Measurements from ENCODE around the gene EXOSC3.
A peak's percentile ranks its signal among the peaks of the same experiment; 100 is the strongest.
"Not testable (repeated sequence)": the region's sequence is repeated elsewhere in the genome, so short reads cannot be mapped to it uniquely, and the experiment has no call there.

Gene EXOSC3

GRCh38 chr9:37751704-37752103, 33.2 kb downstream of the EXOSC3 start:
- H3K9me3 ChIP-seq (ENCODE audit: control insufficient read depth, low read length); H3K9ac ChIP-seq (ENCODE audit: low read length); H3K4me1 ChIP-seq (ENCODE audit: control insufficient read depth, insufficient read depth, low read length); H3K4me3 ChIP-seq (ENCODE audit: low read length); H3K27me3 ChIP-seq (replicated peaks; ENCODE audit: control insufficient read depth, insufficient read depth, low read length); DNase-seq (ENCODE audit: low read depth); H3K36me3 ChIP-seq (ENCODE audit: control insufficient read depth, insufficient read depth, low read length, severe bottlenecking): not testable (repeated sequence)

GRCh38 chr9:37751186-37751585, 33.7 kb downstream of the EXOSC3 start:
- Histone ChIP-seq H3K9me3 (ENCODE audit: control insufficient read depth, low read length) (no peaks in the 10 kb centered on the region), H3K36me3 (ENCODE audit: control insufficient read depth, insufficient read depth, low read length, severe bottlenecking) (no peaks in the 10 kb centered on the region), H3K4me3 (ENCODE audit: low read length) (no peak overlapping the region), H3K4me1 (ENCODE audit: control insufficient read depth, insufficient read depth, low read length) (peaks cover 8% of the 10 kb centered on the region), H3K9ac (ENCODE audit: low read length) (no peak overlapping the region), H3K27me3 (replicated peaks; ENCODE audit: control insufficient read depth, insufficient read depth, low read length) (no peaks in the 10 kb centered on the region)
- no peak for DNase-seq (ENCODE audit: low read depth)

DNA sequence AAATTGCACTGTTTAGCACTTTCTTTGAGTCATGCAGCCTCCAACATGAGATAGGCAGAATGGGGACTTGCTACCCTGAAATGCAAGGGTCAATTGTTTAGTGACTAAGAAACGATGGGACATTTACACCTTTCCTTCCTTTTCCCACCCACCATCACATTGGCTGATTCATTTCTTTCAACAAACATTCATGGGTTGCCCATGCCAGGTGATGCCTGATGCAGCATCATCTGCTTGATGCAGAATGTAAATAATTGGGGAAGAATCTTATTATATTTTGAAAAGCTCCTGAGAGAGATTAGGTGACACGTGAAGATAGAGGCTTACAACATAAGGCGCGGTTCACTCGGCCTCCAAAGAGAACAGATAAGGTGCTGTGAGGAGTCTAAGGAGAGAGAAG, 35.7 kb downstream of the EXOSC3 start:
- DNase-seq (ENCODE audit: low read depth) = no peak

DNA sequence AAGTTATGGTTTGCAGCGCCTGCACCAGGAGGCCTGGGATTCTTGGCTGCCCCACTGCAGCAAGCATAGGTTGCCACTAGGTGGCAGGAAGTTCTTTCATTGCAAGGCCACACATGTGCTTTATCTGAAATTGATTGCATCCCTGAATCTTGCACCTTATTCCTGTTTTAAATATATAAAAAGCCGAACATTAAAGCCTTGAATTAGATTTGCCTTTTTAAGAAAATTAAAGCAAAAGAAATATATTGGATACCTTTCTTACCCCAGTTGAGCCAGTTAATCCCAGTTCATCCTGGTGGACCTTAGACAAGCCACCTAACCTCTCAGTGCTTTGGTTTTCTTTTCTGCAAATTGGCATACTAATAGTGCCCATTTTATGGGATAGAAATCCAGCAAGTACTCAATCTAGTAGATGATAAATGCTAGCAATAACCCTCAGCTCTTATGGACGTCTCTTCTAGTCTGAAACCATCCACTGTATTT, 37.6 kb downstream of the EXOSC3 start:
- no peak overlapping the region for H3K9ac ChIP-seq (ENCODE audit: low read length)
- peak; percentile 84 for DNase-seq (ENCODE audit: low read depth)
- H3K4me3 ChIP-seq (ENCODE audit: low read length) = no peak overlapping the region

More for the DNA sequence above, 35.7 kb downstream of the EXOSC3 start:
- no peaks in the 10 kb centered on the region for H3K27me3 ChIP-seq (replicated peaks; ENCODE audit: control insufficient read depth, insufficient read depth, low read length)
- no peak overlapping the region for H3K4me3 ChIP-seq (ENCODE audit: low read length)
- peaks cover 1% of the 10 kb centered on the region for H3K4me1 ChIP-seq (ENCODE audit: control insufficient read depth, insufficient read depth, low read length)
- H3K36me3 ChIP-seq (ENCODE audit: control insufficient read depth, insufficient read depth, low read length, severe bottlenecking) = no peaks in the 10 kb centered on the region
- no peak overlapping the region for H3K9ac ChIP-seq (ENCODE audit: low read length)
- no peaks in the 10 kb centered on the region for H3K9me3 ChIP-seq (ENCODE audit: control insufficient read depth, low read length)

GRCh38 chr9:37746448-37747270, 38.2 kb downstream of the EXOSC3 start:
- peak; percentile 15 for DNase-seq (ENCODE audit: low read depth)
- Histone ChIP-seq H3K27me3 (replicated peaks; ENCODE audit: control insufficient read depth, insufficient read depth, low read length) (no peaks in the 10 kb centered on the region), H3K4me1 (ENCODE audit: control insufficient read depth, insufficient read depth, low read length) (no peaks in the 10 kb centered on the region), H3K9me3 (ENCODE audit: control insufficient read depth, low read length) (no peaks in the 10 kb centered on the region), H3K9ac (ENCODE audit: low read length) (no peak overlapping the region), H3K4me3 (ENCODE audit: low read length) (no peak overlapping the region), H3K36me3 (ENCODE audit: control insufficient read depth, insufficient read depth, low read length, severe bottlenecking) (no peaks in the 10 kb centered on the region)

More for the DNA sequence above, 37.6 kb downstream of the EXOSC3 start:
- Histone ChIP-seq H3K36me3 (ENCODE audit: control insufficient read depth, insufficient read depth, low read length, severe bottlenecking) (no peaks in the 10 kb centered on the region), H3K9me3 (ENCODE audit: control insufficient read depth, low read length) (no peaks in the 10 kb centered on the region), H3K4me1 (ENCODE audit: control insufficient read depth, insufficient read depth, low read length) (no peaks in the 10 kb centered on the region), H3K27me3 (replicated peaks; ENCODE audit: control insufficient read depth, insufficient read depth, low read length) (no peaks in the 10 kb centered on the region)

GRCh38 chr9:37745970-37746369, 38.9 kb downstream of the EXOSC3 start:
- H3K9me3 ChIP-seq (ENCODE audit: control insufficient read depth, low read length) = no peaks in the 10 kb centered on the region
- no peaks in the 10 kb centered on the region for H3K27me3 ChIP-seq (replicated peaks; ENCODE audit: control insufficient read depth, insufficient read depth, low read length)
- DNase-seq (ENCODE audit: low read depth) = no peak
- H3K36me3 ChIP-seq (ENCODE audit: control insufficient read depth, insufficient read depth, low read length, severe bottlenecking) = no peaks in the 10 kb centered on the region
- H3K4me3 ChIP-seq (ENCODE audit: low read length) = no peak overlapping the region
- H3K4me1 ChIP-seq (ENCODE audit: control insufficient read depth, insufficient read depth, low read length) = no peaks in the 10 kb centered on the region
- no peak overlapping the region for H3K9ac ChIP-seq (ENCODE audit: low read length)

DNA sequence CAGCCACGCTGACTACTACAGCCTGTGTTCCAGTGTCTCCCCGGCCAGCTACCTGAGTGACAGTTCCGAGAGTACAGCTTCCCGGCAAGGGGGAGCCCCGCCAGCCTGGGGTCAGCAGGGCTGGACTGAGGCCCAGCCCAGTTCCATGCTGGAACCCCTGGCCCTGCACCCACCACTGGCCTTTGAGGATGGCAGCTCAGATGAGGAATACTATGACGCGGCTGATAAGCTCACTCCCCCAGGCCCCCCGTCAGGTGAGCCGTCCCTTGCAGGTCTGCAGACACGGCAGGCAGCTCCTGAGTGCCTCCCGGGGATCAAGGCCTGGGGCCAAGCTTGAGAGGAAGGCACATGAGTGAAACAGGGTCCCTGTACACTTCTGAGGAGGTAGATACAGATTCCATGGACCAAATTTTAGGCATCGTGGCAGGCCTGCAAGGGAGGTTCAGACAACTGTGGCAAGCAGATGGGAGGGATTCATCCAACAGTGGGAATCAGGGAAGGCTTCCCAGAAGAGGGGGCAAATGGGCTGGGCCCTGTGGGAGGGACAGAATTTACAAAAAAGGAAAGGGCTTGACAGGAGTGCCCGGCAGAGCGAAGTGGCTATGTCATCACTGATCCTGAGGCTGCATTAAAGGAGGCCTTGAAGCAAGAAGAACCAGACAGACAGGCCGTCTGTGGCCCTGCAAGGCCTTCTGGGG, 44.1 kb downstream of the EXOSC3 start:
- no peak for DNase-seq (ENCODE audit: low read depth)
- Histone ChIP-seq H3K4me3 (ENCODE audit: low read length) (no peak overlapping the region), H3K9me3 (ENCODE audit: control insufficient read depth, low read length) (no peaks in the 10 kb centered on the region), H3K4me1 (ENCODE audit: control insufficient read depth, insufficient read depth, low read length) (no peaks in the 10 kb centered on the region), H3K27me3 (replicated peaks; ENCODE audit: control insufficient read depth, insufficient read depth, low read length) (no peaks in the 10 kb centered on the region), H3K9ac (ENCODE audit: low read length) (no peak overlapping the region), H3K36me3 (ENCODE audit: control insufficient read depth, insufficient read depth, low read length, severe bottlenecking) (no peaks in the 10 kb centered on the region)

- no peak for DNase-seq (ENCODE audit: low read depth)
- H3K4me3 ChIP-seq (ENCODE audit: low read length) = no peak overlapping the region
- no peak overlapping the region for H3K9ac ChIP-seq (ENCODE audit: low read length)
- no peaks in the 10 kb centered on the region for H3K27me3 ChIP-seq (replicated peaks; ENCODE audit: control insufficient read depth, insufficient read depth, low read length)
- H3K36me3 ChIP-seq (ENCODE audit: control insufficient read depth, insufficient read depth, low read length, severe bottlenecking) = no peaks in the 10 kb centered on the region
- no peaks in the 10 kb centered on the region for H3K9me3 ChIP-seq (ENCODE audit: control insufficient read depth, low read length)
- no peaks in the 10 kb centered on the region for H3K4me1 ChIP-seq (ENCODE audit: control insufficient read depth, insufficient read depth, low read length)
Measured at GRCh38 chr9:37740128-37740527, 44.7 kb downstream of the EXOSC3 start.

GRCh38 chr9:37739222-37739621, 45.6 kb downstream of the EXOSC3 start:
- Histone ChIP-seq H3K9me3 (ENCODE audit: control insufficient read depth, low read length) (no peaks in the 10 kb centered on the region), H3K4me1 (ENCODE audit: control insufficient read depth, insufficient read depth, low read length) (no peaks in the 10 kb centered on the region)
- DNase-seq (ENCODE audit: low read depth) = no peak

GRCh38 chr9:37732952-37733351, 51.9 kb downstream of the EXOSC3 start:
- no peaks in the 10 kb centered on the region for H3K4me1 ChIP-seq (ENCODE audit: control insufficient read depth, insufficient read depth, low read length)
- H3K36me3 ChIP-seq (ENCODE audit: control insufficient read depth, insufficient read depth, low read length, severe bottlenecking) = no peaks in the 10 kb centered on the region
- H3K27me3 ChIP-seq (replicated peaks; ENCODE audit: control insufficient read depth, insufficient read depth, low read length) = no peaks in the 10 kb centered on the region
- no peaks in the 10 kb centered on the region for H3K9me3 ChIP-seq (ENCODE audit: control insufficient read depth, low read length)
- DNase-seq (ENCODE audit: low read depth) = no peak
- no peak overlapping the region for H3K9ac ChIP-seq (ENCODE audit: low read length)
- no peak overlapping the region for H3K4me3 ChIP-seq (ENCODE audit: low read length)

More at GRCh38 chr9:37739222-37739621, 45.6 kb downstream of the EXOSC3 start:
- no peaks in the 10 kb centered on the region for H3K27me3 ChIP-seq (replicated peaks; ENCODE audit: control insufficient read depth, insufficient read depth, low read length)
- H3K36me3 ChIP-seq (ENCODE audit: control insufficient read depth, insufficient read depth, low read length, severe bottlenecking) = no peaks in the 10 kb centered on the region
- H3K4me3 ChIP-seq (ENCODE audit: low read length) = no peak overlapping the region
- no peak overlapping the region for H3K9ac ChIP-seq (ENCODE audit: low read length)

DNA sequence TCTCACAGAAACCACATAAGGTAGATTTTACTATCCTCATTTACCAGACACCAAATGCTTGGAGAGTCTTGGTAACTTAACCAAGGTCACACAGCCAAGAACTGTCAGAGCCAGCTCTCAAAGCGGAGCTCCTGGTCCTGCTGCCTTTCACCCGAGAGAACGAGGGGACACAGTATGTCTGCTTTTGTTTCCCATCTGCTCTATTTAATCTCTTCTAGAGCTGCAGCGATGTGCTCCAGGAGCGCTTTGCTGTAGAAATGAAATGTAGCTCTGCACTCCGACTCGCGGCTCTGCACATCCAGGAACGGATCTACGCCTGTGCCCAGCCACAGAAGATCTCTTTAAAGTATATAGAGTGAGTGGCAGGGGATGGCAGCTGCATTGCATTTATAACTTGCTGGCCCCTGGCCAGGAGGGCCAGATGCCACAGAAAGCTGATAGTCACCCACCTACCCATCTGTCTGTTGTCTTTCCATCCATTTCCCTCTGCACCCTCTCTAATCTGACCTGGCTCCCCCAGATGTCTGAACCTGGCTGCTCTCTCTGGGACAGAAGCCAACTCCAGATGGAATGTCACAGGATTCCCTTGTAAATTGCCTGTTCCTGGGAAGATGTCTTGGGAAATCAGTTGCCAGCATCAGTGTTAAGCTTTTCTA, 52.6 kb downstream of the EXOSC3 start:
- no peaks in the 10 kb centered on the region for H3K9me3 ChIP-seq (ENCODE audit: control insufficient read depth, low read length)
- H3K4me3 ChIP-seq (ENCODE audit: low read length) = no peak overlapping the region
- no peaks in the 10 kb centered on the region for H3K27me3 ChIP-seq (replicated peaks; ENCODE audit: control insufficient read depth, insufficient read depth, low read length)
- no peak overlapping the region for H3K9ac ChIP-seq (ENCODE audit: low read length)
- H3K36me3 ChIP-seq (ENCODE audit: control insufficient read depth, insufficient read depth, low read length, severe bottlenecking) = no peaks in the 10 kb centered on the region
- no peak for DNase-seq (ENCODE audit: low read depth)
- H3K4me1 ChIP-seq (ENCODE audit: control insufficient read depth, insufficient read depth, low read length) = no peaks in the 10 kb centered on the region

All from adipocyte (in vitro differentiated cells).